Lung (tissue), 12 donors: ENCODE measurements around the gene TGFB2. TPM values are rescaled to one million over a fixed set of nuclear protein-coding genes. Genes with fewer than 3 reads are reported as not detected.

Source experiments
- ATAC-seq: fragments of 200-7000 bp; cut with Tn5 transposase; one replicate; pipeline ENCODE4 v1.9.1; 2020; ENCODE audit warnings: moderate number of reproducible peaks; ENCODE audit not compliant: insufficient read depth, low FRiP score
- DNase-seq, 3 donors: peaks; one replicate each; pipeline ENCODE4 v3.0.0-alpha.2; 2013 to 2017
- H3K27ac ChIP-seq, 2 donors: one replicate each; pipeline ENCODE4 v1.5.1; 2013; ENCODE audit warnings: mild to moderate bottlenecking in 2 of 2, moderate library complexity in 2 of 2, control low read depth in 1 of 2, inconsistent platforms in 1 of 2, low read depth in 1 of 2, low read length in 1 of 2
- H3K27me3 ChIP-seq, 3 donors: one replicate each; pipeline ENCODE4 v1.5.1; 2013; ENCODE audit warnings: low read length in 2 of 3; ENCODE audit not compliant: control insufficient read depth in 3 of 3, insufficient read depth in 3 of 3
- H3K36me3 ChIP-seq, 4 donors: one replicate each; pipeline ENCODE4 v1.5.1; 2013; ENCODE audit warnings: low read length in 4 of 4, mild to moderate bottlenecking in 1 of 4, moderate library complexity in 1 of 4; ENCODE audit not compliant: control insufficient read depth in 4 of 4, insufficient read depth in 4 of 4
- H3K4me1 ChIP-seq, 5 donors: one replicate each; pipeline ENCODE4 v1.5.1; 2013; ENCODE audit warnings: low read length in 5 of 5, mild to moderate bottlenecking in 2 of 5, moderate library complexity in 1 of 5; ENCODE audit not compliant: control insufficient read depth in 5 of 5, insufficient read depth in 5 of 5
- H3K4me3 ChIP-seq: one replicate; pipeline ENCODE4 v1.5.1; 2013; ENCODE audit warnings: mild to moderate bottlenecking, control low read depth, moderate library complexity
- H3K9ac ChIP-seq, 2 donors: one replicate each; pipeline ENCODE4 v1.5.1; 2013; ENCODE audit warnings: low read length in 2 of 2, control low read depth in 1 of 2; ENCODE audit not compliant: insufficient read depth in 1 of 2
- H3K9me3 ChIP-seq, 4 donors: one replicate each; pipeline ENCODE4 v1.5.1; 2013; ENCODE audit warnings: low read length in 3 of 4, mild to moderate bottlenecking in 1 of 4, moderate library complexity in 1 of 4; ENCODE audit not compliant: control insufficient read depth in 4 of 4, insufficient read depth in 3 of 4
- WGBS, 2 donors: extraction: QIAGEN DNeasy Blood & Tissue Kit; methylation state at CpG; one replicate each; pipeline ENCODE4 v1.1.7; 2013; 5-methylcytosine and 5-hydroxymethylcytosine counted together
- polyA plus RNA-seq, 2 donors: library from polyadenylated mRNA; stranded (reverse); fragments of 200-250 nt; gene quantifications; one replicate each; pipeline ENCODE4 v1.2.1, GENCODE V29; 2013
- total RNA-seq, 2 donors: library from RNA; depleted of rRNA in 1 of 2; stranded (reverse); fragments of >200 nt in 1 of 2; gene quantifications; one replicate each; pipeline ENCODE4 v1.2.1, GENCODE V29; 2014 to 2021
- TF ChIP-seq, protein P1 (sequence below): IDR thresholded peaks from 2 replicates; pipeline ENCODE4 v1.5.1; 2012; ENCODE audit warnings: mild to moderate bottlenecking; ENCODE audit errors: control extremely low read depth, extremely low read depth
- donor health status: control.
- donor health status: control.
- donor health status: Bipolar disorder and iron deficiency.
- donor health status: healthy.
- donor health status: DM: yes; HTN: yes; CAD: no.

TGFB2 gene
- total and polyA plus RNA-seq, 4 donors, result 1.9 to 53.7 (median 3.8) TPM

DNA sequence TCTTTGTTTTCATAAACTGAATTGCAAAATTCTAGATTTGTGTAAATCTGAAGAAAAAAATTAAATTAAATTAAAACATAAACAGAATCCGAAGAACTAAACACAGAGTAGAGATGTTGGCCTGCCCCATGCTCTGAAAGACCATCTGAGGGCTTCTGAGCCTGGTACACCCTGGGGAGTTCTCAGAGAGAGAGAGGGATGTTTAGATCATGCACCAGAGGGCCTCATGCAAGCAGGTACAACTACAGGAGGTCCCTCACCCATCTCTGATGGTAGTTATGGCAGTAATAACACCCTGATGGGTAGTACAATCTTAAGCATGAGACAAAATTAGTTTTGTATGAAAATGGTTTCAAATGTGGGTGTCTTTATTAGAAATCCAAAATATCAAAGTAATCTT, 127.7 kb downstream of the TGFB2 start:
- DNase-seq (no peak), ATAC-seq (no peak)
- Histone ChIP-seq H3K36me3 (no peaks in the 10 kb centered on the region), H3K4me1 (peaks cover 0 to 7% (median 0%) of the 10 kb centered on the region in 5 donors), H3K4me3 (no peak overlapping the region), H3K9me3 (no peaks in the 10 kb centered on the region), H3K27ac (no peak overlapping the region), H3K9ac (no peak overlapping the region), H3K27me3 (no peaks in the 10 kb centered on the region)
- WGBS, 2 donors, result 78 to 89% methylated on average over 1 of the region's 1 CpG
- TF ChIP-seq, protein P1, sequence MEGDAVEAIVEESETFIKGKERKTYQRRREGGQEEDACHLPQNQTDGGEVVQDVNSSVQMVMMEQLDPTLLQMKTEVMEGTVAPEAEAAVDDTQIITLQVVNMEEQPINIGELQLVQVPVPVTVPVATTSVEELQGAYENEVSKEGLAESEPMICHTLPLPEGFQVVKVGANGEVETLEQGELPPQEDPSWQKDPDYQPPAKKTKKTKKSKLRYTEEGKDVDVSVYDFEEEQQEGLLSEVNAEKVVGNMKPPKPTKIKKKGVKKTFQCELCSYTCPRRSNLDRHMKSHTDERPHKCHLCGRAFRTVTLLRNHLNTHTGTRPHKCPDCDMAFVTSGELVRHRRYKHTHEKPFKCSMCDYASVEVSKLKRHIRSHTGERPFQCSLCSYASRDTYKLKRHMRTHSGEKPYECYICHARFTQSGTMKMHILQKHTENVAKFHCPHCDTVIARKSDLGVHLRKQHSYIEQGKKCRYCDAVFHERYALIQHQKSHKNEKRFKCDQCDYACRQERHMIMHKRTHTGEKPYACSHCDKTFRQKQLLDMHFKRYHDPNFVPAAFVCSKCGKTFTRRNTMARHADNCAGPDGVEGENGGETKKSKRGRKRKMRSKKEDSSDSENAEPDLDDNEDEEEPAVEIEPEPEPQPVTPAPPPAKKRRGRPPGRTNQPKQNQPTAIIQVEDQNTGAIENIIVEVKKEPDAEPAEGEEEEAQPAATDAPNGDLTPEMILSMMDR, result no peak

DNA sequence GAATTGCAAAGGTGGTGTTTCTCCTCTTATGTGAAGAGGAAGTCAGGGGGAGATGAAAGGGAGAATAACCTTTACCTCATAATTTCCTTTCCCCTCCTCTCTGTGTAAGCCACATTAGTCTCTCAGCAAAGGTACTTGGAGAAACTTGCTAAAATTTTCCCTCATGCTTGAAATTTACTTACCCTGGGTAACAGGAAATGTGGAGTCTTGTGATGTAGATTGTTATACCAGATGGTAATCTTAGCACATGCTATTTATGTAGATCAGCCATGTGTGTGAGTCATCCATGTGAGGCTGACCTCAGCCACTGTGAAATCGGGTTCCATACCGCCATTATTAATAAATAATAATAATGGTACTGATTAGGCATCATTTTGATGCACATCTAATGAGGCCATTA, 128.4 kb downstream of the TGFB2 start:
- TF ChIP-seq, protein P1, result no peak
- ATAC-seq (no peak), DNase-seq (no peak)
- no peak overlapping the region for H3K4me3 ChIP-seq
- H3K27me3 ChIP-seq, result no peaks in the 10 kb centered on the region
- H3K9ac ChIP-seq, result no peak overlapping the region
- H3K9me3 ChIP-seq, result no peaks in the 10 kb centered on the region
- H3K36me3 ChIP-seq, result no peaks in the 10 kb centered on the region
- 20 to 47% methylated on average over 2 of the region's 2 CpGs for WGBS, 2 donors
- H3K27ac ChIP-seq, result no peak overlapping the region
- peaks cover 0 to 7% (median 0%) of the 10 kb centered on the region in 5 donors for H3K4me1 ChIP-seq

DNA sequence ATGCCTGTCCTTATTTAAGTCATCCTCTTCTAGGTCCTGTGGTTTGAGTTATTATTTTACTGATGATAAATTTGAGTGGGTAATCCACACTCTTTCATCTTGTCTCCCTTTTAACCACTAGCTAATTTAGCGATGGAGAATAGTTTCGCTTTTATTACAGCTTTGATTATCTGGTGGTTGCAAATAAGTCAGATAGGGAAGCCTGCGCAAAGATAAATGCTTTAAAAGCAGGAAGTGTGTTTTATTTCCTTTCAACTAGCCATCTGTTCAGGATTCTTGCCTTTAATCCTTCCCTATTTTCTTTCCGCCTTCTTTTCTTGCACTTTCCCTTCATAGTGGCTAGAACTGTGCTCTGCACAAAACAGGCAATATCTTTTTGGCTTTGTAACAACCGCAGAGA, 129.0 kb downstream of the TGFB2 start:
- no peak overlapping the region for H3K4me3 ChIP-seq
- H3K9me3 ChIP-seq, result no peaks in the 10 kb centered on the region
- no peak overlapping the region for H3K27ac ChIP-seq
- no peaks in the 10 kb centered on the region for H3K36me3 ChIP-seq
- TF ChIP-seq, protein P1, result no peak
- H3K4me1 ChIP-seq, result peaks cover 0 to 7% (median 0%) of the 10 kb centered on the region in 5 donors
- 40 to 55% methylated on average over 5 of the region's 5 CpGs for WGBS, 2 donors
- ATAC-seq, result no peak
- H3K9ac ChIP-seq, result no peak overlapping the region
- no peaks in the 10 kb centered on the region for H3K27me3 ChIP-seq
- DNase-seq, result no peak

DNA sequence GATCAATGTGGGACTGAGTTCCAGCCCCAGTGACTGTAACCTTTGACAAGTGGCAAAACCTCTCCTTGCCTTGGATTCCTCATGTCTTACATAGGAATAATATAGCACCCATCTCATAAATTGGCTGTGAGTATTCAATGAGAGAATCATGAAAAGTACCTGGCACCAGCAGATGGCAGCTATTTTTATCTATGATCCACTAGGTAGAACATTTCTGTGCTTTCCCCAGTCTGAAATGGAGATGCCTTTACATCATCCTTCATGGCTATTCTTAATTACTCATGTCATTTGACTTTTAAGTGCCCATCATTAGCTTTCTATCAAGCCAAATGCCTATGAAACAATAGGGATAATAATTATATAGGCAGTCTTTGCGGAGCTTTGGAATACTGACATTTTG, 130.1 kb downstream of the TGFB2 start:
- TF ChIP-seq, protein P1, result no peak
- ATAC-seq (no peak), DNase-seq (no peak)
- WGBS, 2 donors, result 98 to 100% methylated on average over 1 of the region's 1 CpG
- Histone ChIP-seq H3K4me3 (no peak overlapping the region), H3K36me3 (no peaks in the 10 kb centered on the region), H3K9me3 (no peaks in the 10 kb centered on the region), H3K27ac (peak overlapping the region in 1 of 2 donors; percentile 40), H3K27me3 (no peaks in the 10 kb centered on the region), H3K9ac (no peak overlapping the region), H3K4me1 (peaks cover 0 to 7% (median 0%) of the 10 kb centered on the region in 5 donors)
